SKM-1 treated with dmso at 0.1 percent for 144 hours (cell line): Measurements from ENCODE around the gene CCDC178.
A peak's percentile ranks its signal among the peaks of the same experiment; 100 is the strongest.
"Not testable (repeated sequence)": the region's sequence is repeated elsewhere in the genome, so short reads cannot be mapped to it uniquely, and the experiment has no call there.

Source experiments
- DNase-seq: peaks from one replicate; lab custom pipeline; 2025; ENCODE audit not compliant: unreplicated experiment; lab: John Stamatoyannopoulos, UW

Gene CCDC178

DNA sequence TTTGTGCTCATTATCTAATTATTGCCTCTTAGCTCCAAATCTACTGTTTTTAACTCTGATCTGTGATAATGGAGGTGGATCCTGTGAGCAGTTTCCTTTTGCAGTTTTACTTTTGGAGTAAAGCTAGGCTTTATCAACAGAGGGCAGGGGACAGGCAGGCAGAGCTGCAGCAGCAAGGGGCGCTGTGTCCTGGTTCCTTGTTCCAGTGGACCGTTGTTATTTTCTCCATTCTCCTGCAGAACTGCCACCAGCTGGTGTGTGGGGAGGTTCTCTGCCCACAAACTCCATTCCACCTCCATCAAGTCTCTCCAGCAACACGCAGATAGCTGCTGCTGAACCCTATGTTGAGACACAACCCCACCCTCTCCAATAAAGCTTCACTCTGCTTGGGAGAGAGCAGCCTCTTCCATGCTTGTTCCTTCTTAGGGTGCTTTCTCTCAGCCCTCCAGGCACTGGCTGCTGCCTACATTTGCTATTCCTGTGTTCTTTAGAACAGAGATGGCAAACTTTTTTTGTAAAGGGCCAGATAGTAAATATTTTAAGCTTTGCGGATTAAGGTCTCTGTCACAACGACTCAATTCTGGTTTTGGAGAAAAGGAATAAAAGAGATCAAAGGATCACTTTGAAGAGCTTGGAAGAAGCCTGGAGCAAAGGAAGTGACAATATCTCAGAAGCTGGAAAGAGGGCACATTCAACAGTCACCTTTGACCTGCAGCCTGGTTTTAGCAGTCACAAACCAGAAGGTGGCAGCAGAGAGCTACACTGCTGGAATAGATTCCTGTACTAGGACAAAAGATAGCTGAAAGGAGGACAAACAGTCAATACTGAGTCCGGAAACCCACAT is 208.8 kb downstream of the CCDC178 start:
- peak; percentile 58 for DNase-seq

GRCh38 chr18:33212363-33212762 is 228.2 kb downstream of the CCDC178 start:
- no peak for DNase-seq

DNA sequence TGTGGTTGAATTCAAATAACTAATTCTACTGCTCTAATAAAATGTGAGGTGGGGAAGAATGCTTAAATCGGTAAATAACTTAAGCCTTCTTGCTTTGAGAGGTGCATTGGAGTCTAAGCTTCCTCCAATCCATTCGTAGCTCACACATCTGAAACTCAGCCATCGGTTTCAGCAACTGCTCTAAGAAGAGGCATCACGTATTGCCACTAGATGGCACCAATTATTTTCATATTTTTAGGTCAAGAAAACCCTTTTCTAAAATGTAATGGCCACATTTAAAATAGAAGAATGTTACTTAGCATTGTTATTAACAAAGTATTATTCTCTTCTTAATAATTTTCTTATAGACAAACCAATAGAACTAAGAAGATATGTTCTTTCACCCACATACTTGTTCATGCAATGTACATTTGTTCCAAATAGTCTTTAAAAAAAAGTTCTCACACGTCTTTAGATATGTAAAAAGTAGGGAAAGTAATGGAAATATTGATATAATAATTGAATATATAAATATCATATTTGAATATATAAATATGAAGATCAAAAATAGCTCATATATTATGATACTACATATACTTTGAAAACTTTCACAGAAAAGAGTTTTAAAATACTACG is 229.8 kb downstream of the CCDC178 start:
- DNase-seq, result peak; percentile 60

GRCh38 chr18:33205777-33206176 is 234.7 kb downstream of the CCDC178 start:
- no peak for DNase-seq

- no peak for DNase-seq
Observed at GRCh38 chr18:33201509-33201926, 239.0 kb downstream of the CCDC178 start.

DNA sequence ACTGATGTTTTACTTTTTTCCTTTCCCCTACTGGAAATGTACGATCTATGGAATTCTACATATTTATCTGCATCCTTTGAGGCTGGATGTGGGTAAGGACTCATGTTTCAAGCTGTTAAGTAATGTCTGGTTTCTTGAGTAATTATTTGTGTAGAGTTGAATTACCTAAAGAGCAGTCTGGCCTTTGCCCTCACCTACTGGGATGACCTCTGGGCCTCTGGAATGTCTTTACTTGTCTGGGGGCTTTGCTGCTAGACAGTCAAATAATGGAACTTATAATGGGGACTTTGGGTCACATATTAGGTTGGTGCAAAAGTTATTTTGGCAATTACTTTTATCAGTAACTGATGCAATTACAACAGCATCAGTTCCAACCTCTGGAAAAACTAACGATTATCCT is 244.7 kb downstream of the CCDC178 start:
- DNase-seq, result no peak

GRCh38 chr18:33194793-33195192 is 245.7 kb downstream of the CCDC178 start:
- DNase-seq, result no peak

- no peak for DNase-seq
Observed at GRCh38 chr18:33184958-33185357, 255.6 kb downstream of the CCDC178 start.

DNA sequence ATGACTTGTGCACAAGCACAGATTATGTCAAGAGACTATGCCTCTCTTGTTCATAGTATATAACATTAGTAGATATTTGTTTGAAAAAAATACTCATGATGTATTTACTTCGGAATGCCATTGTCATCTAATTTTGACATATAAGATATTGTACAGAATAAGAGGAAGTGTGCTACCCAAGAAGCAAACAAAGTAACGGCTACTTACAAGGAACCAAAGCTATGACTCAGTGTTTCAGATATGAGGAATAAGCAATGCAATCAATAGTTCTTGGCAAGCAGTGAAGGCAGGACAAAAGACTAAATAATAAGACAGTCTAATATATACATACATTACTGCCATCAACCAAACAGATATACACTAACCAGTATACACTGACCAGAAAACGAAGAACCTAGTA is 256.3 kb downstream of the CCDC178 start:
- DNase-seq, result no peak

GRCh38 chr18:33183136-33183535 is 257.4 kb downstream of the CCDC178 start:
- DNase-seq, result no peak

DNA sequence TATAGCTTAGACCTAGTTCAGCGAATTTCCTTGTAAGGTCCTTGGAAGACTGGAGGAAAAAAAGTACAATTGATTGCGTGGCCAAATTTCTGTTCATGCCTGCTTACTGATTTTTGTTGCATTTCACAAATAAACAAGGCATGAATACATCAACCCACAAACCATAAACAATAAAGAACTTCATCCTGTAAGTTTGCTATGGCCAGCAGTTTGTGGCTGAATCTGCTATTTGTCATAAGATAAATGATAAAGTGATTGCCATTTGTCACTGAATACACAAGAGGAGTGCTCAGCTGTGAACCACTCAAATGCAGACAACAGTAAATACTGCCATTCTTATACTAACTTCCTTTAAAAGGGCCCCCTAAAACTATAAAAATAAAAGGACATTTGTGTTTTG is 259.5 kb downstream of the CCDC178 start:
- DNase-seq, result no peak

DNA sequence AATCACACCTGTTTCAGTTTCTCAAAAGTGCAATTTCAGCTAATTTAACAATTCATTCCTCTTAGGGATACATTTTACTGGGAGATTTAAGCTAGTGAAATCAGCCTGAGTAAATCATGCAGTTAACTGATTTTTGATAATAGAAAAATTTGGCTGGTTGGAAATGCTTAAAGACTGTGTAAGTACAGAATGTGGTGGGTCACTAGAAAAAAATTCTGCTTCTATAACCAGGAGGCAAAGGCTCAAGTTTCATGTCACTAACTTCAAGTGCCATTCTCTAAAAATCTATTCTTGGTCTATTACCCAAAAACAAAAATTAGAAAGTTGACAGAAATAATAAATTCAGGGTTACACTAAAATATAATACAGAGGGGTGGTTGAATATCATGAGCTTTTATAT is 271.3 kb downstream of the CCDC178 start:
- no peak for DNase-seq

DNA sequence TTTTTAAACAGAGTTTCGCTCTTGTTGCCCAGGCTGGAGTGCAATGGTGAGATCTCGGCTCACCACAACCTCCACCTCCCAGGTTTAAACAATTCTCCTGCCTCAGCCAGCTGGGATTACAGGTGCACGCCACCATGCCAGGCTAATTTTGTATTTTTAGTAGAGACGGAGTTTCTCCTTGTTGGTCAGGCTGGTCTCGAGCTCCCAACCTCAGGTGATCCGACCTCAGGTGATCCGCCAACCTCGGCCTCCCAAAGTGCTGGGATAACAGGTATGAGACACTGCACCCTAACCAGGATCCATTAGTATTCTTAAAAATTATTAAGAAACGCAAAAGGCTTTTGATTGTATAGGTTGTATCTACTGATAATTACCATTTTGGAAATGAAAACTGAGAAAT is 276.4 kb downstream of the CCDC178 start:
- DNase-seq, result not testable (repeated sequence)

DNA sequence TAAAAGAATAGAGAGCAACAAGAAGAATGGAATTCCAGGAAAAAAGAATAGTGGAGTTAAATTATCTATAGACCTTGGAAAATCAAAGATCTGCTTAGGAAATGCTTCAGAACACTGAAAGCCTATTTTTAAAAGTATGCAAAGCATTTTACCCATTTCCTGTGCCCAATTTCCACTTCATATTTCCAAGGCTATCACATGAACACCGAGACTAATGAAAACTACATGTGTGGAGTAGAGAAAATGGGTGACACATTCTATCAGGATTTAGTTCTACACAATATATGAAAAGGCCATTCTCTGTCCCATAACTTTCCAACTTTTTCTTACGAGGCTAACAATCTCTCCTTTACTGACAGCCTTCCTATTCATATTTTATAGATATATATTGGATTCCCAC is 279.4 kb downstream of the CCDC178 start:
- DNase-seq, result no peak

DNA sequence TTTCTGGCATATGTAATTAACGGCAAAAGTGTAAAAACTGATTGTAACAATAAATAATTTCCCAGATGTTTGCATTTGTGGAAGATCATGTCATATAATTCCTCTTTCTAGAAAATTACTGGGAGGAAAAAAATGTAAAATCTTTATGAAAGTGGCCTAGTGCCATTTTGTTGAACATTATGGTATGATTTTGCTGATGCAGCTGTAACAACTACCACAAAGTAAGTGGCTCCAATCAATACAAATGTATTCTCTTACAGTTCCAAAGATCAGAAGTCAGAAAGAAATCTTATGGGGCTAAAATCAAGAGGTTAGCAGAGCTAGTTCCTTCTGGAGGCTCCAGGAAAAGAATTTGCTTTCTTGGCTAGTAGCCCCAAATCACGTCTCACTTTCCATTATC is 281.4 kb downstream of the CCDC178 start:
- DNase-seq, result no peak

DNA sequence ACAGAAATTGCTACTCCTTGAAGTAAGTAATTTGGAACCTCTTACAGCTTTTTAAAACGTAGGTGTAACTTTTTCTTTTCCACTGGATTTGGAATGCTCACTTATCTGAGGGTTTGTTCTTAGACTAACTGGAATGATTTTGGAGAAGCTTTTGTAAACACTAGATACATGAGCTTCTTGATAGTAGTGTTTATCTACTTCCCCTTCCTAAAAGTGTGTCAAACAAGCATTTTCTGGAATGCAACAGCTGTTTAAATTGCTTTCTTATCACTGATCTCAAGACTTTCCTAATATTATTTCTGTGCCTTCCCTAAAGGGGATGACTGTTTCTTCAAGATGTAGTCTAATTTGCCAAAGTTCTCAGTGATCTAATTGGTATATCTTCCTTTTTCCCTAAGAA is 282.6 kb downstream of the CCDC178 start:
- no peak for DNase-seq

- no peak for DNase-seq
Observed at GRCh38 chr18:33156906-33157470, 283.5 kb downstream of the CCDC178 start.

- DNase-seq, result no peak
Observed at GRCh38 chr18:33154049-33154448, 286.5 kb downstream of the CCDC178 start.

DNA sequence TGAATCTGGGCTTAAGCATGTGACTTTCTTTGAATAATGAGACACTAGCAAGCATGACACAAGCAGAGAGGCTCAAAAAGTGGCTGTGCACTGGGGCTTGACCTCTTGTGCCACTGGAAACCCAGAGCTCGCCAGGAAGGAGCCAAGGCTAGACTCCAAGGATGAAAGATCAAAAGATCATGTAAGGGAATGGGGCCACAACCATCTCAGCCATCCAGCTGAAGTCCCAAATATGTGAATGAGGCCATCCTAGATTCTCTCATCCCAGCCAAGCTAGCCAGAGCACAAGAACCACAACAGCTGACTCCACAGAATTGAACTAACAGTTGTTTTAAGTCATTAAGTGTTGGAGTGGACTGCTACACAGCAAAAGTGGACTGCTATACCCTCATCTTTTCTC is 288.1 kb downstream of the CCDC178 start:
- DNase-seq, result no peak

GRCh38 chr18:33147811-33148210 is 292.7 kb downstream of the CCDC178 start:
- DNase-seq, result not testable (repeated sequence)

GRCh38 chr18:33146014-33146413 is 294.5 kb downstream of the CCDC178 start:
- DNase-seq, result peak; percentile 84

GRCh38 chr18:33135951-33136660 is 304.4 kb downstream of the CCDC178 start:
- no peak for DNase-seq
